ENCODE data around the gene HIPK2.

Gene HIPK2

GRCh38 chr7:139629392-139630082 is 148.3 kb downstream of the HIPK2 start:
- H3K36me3 ChIP-seq (ENCODE audit: insufficient read depth, low read length): peaks cover 18% of the 10 kb centered on the region

GRCh38 chr7:139627831-139628230 is 150.0 kb downstream of the HIPK2 start:
- H4K20me1 ChIP-seq (ENCODE audit: insufficient read depth, low read length): no peaks in the 10 kb centered on the region
- peak overlapping the region; percentile 27 for H3K9ac ChIP-seq (ENCODE audit: low read depth, low read length)
- no peak for ATAC-seq (ENCODE audit: insufficient read depth, low read depth)
- H3K79me2 ChIP-seq (ENCODE audit: insufficient read depth, low read length): no peaks in the 10 kb centered on the region
- no peak for DNase-seq
- no peak for TF ChIP-seq CTCF (IDR thresholded peaks at IDR 0.05; ENCODE audit: borderline replicate concordance, extremely low read depth, low read length, poor library complexity, severe bottlenecking)
- no peak overlapping the region for H3K4me3 ChIP-seq (ENCODE audit: low read depth in 1 of 2, low read length in 2 of 2)
- no peaks in the 10 kb centered on the region for H3K27me3 ChIP-seq (ENCODE audit: insufficient read depth, low read length, poor library complexity)
- peak overlapping the region; percentile 84 for H3K27ac ChIP-seq (ENCODE audit: low read length)
- H3K4me1 ChIP-seq (ENCODE audit: insufficient read depth, low read length): peaks cover 38% of the 10 kb centered on the region
- peaks cover 18% of the 10 kb centered on the region for H3K36me3 ChIP-seq (ENCODE audit: insufficient read depth, low read length)
- peak overlapping the region; percentile 44 for H3K4me2 ChIP-seq (ENCODE audit: insufficient read depth, low read length)
- no peak overlapping the region for H2AFZ ChIP-seq (ENCODE audit: low read depth, low read length)
- H3K9me3 ChIP-seq (ENCODE audit: insufficient read depth, low read length, severe bottlenecking): no peaks in the 10 kb centered on the region

More at GRCh38 chr7:139629392-139630082, 148.3 kb downstream of the HIPK2 start:
- H3K4me3 ChIP-seq (ENCODE audit: low read depth in 1 of 2, low read length in 2 of 2): no peak overlapping the region
- ATAC-seq (ENCODE audit: insufficient read depth, low read depth) (no peak), DNase-seq (no peak)
- no peaks in the 10 kb centered on the region for H3K79me2 ChIP-seq (ENCODE audit: insufficient read depth, low read length)
- no peaks in the 10 kb centered on the region for H4K20me1 ChIP-seq (ENCODE audit: insufficient read depth, low read length)
- peak overlapping the region; percentile 28; the same call in 1 of the 2 replicates for H3K27ac ChIP-seq (ENCODE audit: low read length)
- H3K4me2 ChIP-seq (ENCODE audit: insufficient read depth, low read length): no peak overlapping the region
- H3K9me3 ChIP-seq (ENCODE audit: insufficient read depth, low read length, severe bottlenecking): no peaks in the 10 kb centered on the region
- H3K4me1 ChIP-seq (ENCODE audit: insufficient read depth, low read length): peaks cover 35% of the 10 kb centered on the region
- H3K9ac ChIP-seq (ENCODE audit: low read depth, low read length): no peak overlapping the region
- TF ChIP-seq EZH2 (IDR thresholded peaks at IDR 0.05; ENCODE audit: borderline replicate concordance, low read depth, low read length, severe bottlenecking): no peak
- TF ChIP-seq CTCF (IDR thresholded peaks at IDR 0.05; ENCODE audit: borderline replicate concordance, extremely low read depth, low read length, poor library complexity, severe bottlenecking): no peak
- H3K27me3 ChIP-seq (ENCODE audit: insufficient read depth, low read length, poor library complexity): no peaks in the 10 kb centered on the region
- H2AFZ ChIP-seq (ENCODE audit: low read depth, low read length): no peak overlapping the region

DNA sequence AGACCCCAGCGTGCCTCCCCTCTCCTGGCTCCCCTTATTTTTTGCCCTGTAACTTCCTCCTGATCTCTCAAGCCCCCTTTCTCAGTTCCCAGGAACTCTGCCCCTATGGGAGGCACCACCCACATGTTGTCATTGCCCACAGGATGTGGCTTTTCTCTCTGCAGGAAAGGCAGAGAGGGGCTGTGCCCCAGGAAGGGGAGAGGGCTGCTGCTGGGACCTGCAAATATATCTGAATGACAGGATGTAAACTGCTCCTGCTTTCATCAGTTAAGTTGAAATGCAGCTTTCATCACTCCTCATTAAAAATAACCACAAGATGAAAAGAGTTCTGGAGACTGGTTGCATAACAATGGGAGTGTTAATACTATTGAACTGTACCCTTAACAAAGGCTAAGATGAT is 151.0 kb downstream of the HIPK2 start:
- peak; percentile 92 for DNase-seq
- H3K4me2 ChIP-seq (ENCODE audit: insufficient read depth, low read length): peak overlapping the region; percentile 44

More for the DNA sequence above, 151.0 kb downstream of the HIPK2 start:
- H3K4me3 ChIP-seq (ENCODE audit: low read depth in 1 of 2, low read length in 2 of 2): no peak overlapping the region
- TF ChIP-seq EZH2 (IDR thresholded peaks at IDR 0.05; ENCODE audit: borderline replicate concordance, low read depth, low read length, severe bottlenecking) (no peak), CTCF (IDR thresholded peaks at IDR 0.05; ENCODE audit: borderline replicate concordance, extremely low read depth, low read length, poor library complexity, severe bottlenecking) (no peak)
- H3K36me3 ChIP-seq (ENCODE audit: insufficient read depth, low read length): peaks cover 18% of the 10 kb centered on the region
- H3K9me3 ChIP-seq (ENCODE audit: insufficient read depth, low read length, severe bottlenecking): no peaks in the 10 kb centered on the region
- H3K79me2 ChIP-seq (ENCODE audit: insufficient read depth, low read length): no peaks in the 10 kb centered on the region
- peak overlapping the region; percentile 84 for H3K27ac ChIP-seq (ENCODE audit: low read length)
- peak overlapping the region; percentile 27; the same call in 1 of the 2 replicates for H3K9ac ChIP-seq (ENCODE audit: low read depth, low read length)
- no peaks in the 10 kb centered on the region for H3K27me3 ChIP-seq (ENCODE audit: insufficient read depth, low read length, poor library complexity)
- peaks cover 38% of the 10 kb centered on the region for H3K4me1 ChIP-seq (ENCODE audit: insufficient read depth, low read length)
- H2AFZ ChIP-seq (ENCODE audit: low read depth, low read length): no peak overlapping the region
- ATAC-seq (ENCODE audit: insufficient read depth, low read depth): peak; percentile 100
- H4K20me1 ChIP-seq (ENCODE audit: insufficient read depth, low read length): no peaks in the 10 kb centered on the region

All from DND-41 (cell line).